ENCODE results near the gene NAIF1.
A peak's percentile ranks its signal among the peaks of the same experiment; 100 is the strongest.
"Not testable (repeated sequence)": the region's sequence is repeated elsewhere in the genome, so short reads cannot be mapped to it uniquely, and the experiment has no call there.

The NAIF1 gene

GRCh38 chr9:128066713-128067644 lies at the start of gene NAIF1:
TSS of gene NAIF1 (minus strand) at chr9:128067320. CDS start at chr9:128067101, 219 bp downstream.
- DNase-seq (ENCODE audit: low read depth in 2 of 2) = peak; percentile 86 to 87

DNA sequence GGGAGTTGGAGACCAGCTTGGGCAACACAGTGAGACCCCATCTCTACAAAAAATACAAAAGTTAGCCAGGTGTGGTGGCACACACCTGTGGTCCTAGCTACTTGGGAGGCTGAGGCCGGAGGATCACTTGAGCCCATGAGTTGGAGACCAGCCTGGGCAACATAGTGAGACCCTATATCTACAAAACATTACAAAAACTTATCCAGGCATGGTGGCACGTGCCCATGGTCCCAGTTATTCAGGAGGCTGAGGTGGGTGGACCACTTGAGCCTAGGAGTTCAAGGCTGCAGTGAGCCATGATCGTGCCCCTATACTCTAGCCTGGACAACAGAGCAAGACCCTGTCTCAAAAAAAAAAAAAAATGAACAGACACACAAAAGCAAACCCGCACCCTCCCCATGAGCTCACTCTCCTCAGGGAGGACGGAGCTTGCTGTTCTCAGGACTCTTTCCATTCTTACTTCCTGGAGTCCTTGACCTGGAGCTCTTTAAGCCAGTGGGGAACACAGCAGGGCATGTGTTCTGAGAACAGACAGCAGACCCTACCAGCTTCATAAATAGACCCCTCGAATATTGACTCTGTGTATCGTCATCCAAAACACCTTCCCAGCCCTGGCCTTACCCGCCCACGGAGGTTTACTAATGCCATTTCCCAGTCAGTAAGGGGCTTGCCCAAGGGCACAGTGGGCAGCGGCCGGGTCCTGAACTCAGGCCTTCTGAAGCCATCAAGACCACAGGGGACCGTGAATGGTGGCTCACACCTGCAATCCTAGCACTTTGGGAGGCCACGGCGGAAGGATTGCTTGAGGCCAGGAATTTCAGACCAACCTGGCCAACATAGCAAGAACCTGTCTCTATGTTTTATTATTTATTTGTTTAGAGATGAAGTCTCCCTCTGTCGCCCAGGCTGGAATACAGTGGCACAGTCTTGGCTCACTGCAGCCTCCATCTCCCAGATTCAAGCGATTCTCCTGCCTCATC lies 49.3 kb upstream of the NAIF1 start:
- DNase-seq (ENCODE audit: low read depth in 2 of 2) = no peak

- no peak for DNase-seq (ENCODE audit: low read depth in 2 of 2)
Measured at GRCh38 chr9:128115187-128116103, 48.3 kb upstream of the NAIF1 start.

DNA sequence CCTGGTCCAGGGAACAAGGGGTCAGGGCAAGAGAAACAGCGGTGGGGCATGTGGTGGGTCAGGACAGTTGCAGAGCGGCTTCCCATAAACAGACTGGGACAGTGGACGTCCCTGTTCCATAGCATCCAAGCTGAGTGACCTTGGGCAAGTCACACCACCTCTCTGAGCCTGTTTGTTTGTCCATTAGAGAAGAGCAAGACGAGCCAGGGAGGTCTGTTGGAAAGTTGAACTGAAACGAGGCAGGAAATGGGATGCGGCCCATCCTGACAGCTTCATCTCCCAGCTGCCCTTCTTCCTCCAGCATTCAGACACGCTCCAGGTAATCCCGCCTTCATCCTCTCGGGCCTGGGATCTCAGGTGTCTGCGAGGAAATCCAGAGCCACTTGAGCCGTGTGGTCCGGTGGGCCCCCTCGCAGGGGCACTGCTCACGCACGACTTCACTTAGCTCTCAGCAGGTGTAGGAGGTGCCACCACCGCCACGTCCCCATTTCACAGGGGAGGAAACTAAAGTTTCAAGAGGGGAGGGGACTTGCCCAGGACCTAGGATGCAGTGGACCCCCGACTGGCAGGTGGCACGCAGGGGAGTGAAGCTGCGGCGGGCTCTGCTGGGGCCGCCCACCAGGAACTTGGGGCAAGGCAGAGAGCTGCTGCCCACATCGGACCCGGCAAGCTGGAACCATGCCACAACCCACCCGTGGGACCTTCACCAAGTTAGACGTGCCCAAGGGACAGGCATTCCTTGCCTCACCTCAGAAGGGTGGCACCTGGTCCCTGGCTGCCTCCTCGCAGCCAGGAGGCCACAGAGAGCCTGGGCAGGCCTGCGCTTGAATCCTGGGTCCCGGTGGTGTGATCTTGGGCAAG lies 47.4 kb upstream of the NAIF1 start:
- no peak for DNase-seq (ENCODE audit: low read depth in 2 of 2)

DNA sequence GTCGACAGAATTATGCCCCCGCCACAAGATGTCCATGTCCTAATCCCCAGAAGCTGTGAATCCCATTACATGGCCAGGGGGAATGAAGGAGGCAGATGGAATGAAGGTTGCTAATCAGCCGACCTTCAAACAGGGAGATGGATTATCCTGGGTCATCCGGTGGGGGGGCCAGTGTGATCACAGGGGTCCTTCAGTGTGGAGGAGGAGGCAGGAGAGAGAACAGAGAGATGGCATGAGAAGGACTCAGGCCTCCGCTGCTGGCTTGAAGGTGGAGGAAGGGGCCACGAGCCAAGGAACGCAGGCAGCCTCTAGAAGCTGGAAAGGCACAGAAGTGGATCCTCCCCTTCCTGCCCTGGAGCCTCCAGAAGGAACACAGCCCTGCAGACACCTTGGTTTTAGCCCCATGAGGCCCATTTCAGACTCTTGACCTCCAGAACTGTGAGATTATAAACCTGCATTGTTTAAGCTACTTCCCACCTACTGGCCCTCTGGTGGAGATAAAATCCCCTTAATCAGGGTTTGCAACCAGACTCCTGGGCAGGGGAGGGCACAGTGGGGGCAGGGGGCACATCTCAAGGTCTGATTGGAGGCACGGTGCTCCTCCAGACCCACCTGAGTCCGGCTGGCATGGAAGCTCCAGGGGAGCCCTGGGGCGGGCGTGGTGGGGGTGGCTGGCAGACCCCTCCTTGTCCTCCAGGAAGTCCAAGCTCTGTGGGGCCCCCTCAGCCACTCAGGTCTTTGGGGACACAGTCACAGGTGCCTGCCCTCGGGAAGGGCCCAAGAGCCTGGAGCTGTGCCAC lies 46.6 kb upstream of the NAIF1 start:
- no peak for DNase-seq (ENCODE audit: low read depth in 2 of 2)

- DNase-seq (ENCODE audit: low read depth in 2 of 2) = not testable (repeated sequence)
Measured at GRCh38 chr9:128111726-128112125, 44.6 kb upstream of the NAIF1 start.

- DNase-seq (ENCODE audit: low read depth in 2 of 2) = no peak
Measured at GRCh38 chr9:128109050-128109709, 42.1 kb upstream of the NAIF1 start.

DNA sequence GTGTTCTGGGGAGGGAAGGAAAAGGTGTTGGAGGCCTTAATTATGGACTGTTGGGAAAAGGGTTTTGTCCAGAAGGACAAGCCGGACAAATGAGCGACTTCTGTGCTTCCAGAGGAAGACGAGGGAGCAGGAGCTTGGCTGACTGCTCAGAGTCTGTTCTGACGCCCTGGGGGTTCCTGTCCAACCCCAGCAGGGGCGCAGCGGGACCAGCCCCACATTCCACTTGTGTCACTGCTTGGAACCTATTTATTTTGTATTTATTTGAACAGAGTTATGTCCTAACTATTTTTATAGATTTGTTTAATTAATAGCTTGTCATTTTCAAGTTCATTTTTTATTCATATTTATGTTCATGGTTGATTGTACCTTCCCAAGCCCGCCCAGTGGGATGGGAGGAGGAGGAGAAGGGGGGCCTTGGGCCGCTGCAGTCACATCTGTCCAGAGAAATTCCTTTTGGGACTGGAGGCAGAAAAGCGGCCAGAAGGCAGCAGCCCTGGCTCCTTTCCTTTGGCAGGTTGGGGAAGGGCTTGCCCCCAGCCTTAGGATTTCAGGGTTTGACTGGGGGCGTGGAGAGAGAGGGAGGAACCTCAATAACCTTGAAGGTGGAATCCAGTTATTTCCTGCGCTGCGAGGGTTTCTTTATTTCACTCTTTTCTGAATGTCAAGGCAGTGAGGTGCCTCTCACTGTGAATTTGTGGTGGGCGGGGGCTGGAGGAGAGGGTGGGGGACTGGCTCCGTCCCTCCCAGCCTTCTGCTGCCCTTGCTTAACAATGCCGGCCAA lies 41.3 kb upstream of the NAIF1 start:
- no peak for DNase-seq (ENCODE audit: low read depth in 2 of 2)

GRCh38 chr9:128107468-128108268 lies 40.5 kb upstream of the NAIF1 start:
- no peak for DNase-seq (ENCODE audit: low read depth in 2 of 2)

DNA sequence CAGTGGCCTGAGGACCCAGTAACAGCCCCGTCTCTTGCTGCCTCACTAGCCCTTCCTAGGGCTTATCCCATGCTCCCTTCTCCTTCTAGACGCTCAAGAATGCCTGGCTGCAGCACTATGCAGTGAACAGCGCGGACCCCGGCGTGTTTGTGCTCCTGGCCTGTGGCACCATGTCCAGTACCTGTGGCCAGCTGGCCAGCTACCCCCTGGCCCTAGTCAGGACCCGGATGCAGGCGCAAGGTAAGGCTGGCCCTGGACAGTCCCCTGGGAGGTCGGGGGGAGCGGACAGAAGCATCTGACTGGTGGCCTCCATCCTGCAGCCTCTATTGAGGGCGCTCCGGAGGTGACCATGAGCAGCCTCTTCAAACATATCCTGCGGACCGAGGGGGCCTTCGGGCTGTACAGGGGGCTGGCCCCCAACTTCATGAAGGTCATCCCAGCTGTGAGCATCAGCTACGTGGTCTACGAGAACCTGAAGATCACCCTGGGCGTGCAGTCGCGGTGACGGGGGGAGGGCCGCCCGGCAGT lies 39.9 kb upstream of the NAIF1 start:
- no peak for DNase-seq (ENCODE audit: low read depth in 2 of 2)

DNA sequence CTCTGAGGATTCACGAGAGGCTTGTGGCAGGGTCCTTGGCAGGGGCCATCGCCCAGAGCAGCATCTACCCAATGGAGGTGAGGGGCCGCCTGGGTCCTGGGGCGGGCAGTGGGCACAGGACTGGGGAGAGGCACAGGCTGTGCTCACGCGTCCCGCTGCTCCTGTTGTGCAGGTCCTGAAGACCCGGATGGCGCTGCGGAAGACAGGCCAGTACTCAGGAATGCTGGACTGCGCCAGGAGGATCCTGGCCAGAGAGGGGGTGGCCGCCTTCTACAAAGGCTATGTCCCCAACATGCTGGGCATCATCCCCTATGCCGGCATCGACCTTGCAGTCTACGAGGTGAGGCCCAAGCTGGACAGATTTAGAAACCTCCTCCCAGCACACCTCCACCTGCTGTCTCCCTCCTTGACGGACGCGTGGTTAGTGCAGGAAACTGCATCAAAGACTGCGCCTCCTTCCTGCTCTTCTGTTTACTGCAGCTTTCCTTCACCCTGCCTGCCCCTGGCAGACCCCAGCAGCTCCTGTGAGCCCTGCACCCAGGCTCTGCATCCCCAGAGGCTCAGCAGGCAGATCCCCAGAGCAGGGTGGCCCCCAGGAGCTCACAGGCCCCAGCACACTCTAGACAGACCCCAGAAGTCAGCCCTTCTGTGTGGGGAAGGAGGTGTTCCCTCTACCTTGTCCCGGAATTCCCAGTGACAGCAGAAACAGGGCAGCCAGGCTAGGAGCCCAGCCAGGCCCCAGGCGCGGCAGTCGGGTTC lies 39.2 kb upstream of the NAIF1 start:
- DNase-seq (ENCODE audit: low read depth in 2 of 2) = no peak

DNA sequence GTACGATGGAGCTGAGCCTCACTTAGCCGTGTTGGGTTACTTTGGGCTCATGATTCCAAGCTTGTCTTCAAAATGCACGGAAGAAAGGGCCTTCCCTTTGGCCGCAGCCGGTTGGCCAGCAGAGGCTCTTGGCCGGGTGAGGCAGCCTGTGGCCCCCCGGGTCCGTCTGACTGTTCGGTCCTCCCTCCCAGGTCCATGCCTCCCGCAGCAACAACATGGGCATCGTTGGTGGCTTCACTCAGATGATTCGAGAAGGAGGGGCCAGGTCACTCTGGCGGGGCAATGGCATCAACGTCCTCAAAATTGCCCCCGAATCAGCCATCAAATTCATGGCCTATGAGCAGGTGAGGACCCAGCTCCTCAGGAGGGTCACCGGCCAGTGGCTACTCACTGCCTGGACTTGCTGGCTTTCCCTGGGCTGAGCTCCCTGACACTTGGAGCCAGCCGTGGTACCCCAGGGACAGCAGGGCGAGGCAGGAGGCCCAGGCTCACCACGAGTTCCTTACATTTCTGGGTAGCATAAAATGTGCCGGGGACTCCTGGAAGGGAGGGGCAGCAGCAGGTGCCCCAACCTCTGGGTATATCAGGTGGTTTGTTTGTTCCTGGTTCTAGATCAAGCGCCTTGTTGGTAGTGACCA lies 38.5 kb upstream of the NAIF1 start:
- DNase-seq (ENCODE audit: low read depth in 2 of 2) = no peak

GRCh38 chr9:128104171-128104618 lies 37.1 kb upstream of the NAIF1 start:
- DNase-seq (ENCODE audit: low read depth in 2 of 2) = no peak

- DNase-seq (ENCODE audit: low read depth in 2 of 2) = no peak
Measured at GRCh38 chr9:128103589-128103962, 36.5 kb upstream of the NAIF1 start.

DNA sequence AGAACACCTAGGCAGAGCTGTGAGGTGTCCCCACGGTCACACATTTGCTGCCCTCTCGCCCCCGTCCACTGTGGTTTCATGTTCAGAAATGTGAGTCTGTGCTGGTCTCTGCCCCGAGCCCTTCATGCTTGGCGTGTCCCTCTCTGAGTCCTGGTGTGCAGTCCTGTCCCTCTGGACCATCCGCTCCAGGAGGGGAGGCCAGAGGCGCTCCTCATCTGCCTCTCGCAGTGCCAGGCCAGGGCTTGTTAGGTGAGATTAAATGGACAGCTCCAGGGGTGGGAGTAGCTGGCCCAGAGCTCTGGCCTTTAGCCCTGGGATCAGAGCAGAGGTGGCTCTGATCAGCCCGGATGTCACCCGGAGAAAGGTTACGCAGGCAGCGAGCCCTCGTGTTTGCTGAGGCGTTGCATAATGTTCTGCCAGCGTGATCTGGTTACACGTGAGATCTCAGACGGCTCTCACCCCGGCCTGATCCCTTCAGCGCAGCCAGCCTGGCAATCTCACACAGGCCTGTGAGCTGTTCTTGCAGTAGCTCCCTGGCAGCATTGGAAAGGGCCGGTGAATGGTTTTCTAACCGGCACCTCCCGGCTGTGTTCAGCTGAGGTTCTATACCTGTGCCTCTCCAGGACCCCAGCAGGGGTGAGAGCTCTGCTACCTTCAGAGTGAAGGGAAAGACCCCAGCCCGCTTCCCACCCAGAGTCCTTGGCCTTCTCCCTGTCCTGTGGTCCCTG lies 35.9 kb upstream of the NAIF1 start:
- DNase-seq (ENCODE audit: low read depth in 2 of 2) = no peak
